ENCODE data around the gene CCDC28B. TPM values are rescaled to one million over a fixed set of nuclear protein-coding genes. Genes with fewer than 3 reads are reported as not detected.

The CCDC28B gene
- total and polyA plus RNA-seq, 2 experiments from 2014 or later, result 68.7 to 99.7 TPM

GRCh38 chr1:32219022-32219421, 18.6 kb downstream of the CCDC28B start:
- peaks cover 10% of the 10 kb centered on the region for H3K4me1 ChIP-seq (ENCODE audit: low read depth)
- no peaks in the 10 kb centered on the region for H3K9me3 ChIP-seq (ENCODE audit: low read depth)
- no peak for TF ChIP-seq CTCF (IDR thresholded peaks at IDR 0.05; ENCODE audit: low read depth, low read length)
- H3K27me3 ChIP-seq, result no peaks in the 10 kb centered on the region
- peaks cover 9% of the 10 kb centered on the region for H3K36me3 ChIP-seq
- no peak for DNase-seq (ENCODE audit: low read depth in 1 of 2, low spot score in 1 of 2)
- no peak overlapping the region for H3K27ac ChIP-seq
- H3K4me3 ChIP-seq, result no peak overlapping the region

- H3K36me3 ChIP-seq, result peaks cover 17% of the 10 kb centered on the region
- no peak for DNase-seq (ENCODE audit: low read depth in 1 of 2, low spot score in 1 of 2)
- TF ChIP-seq CTCF (IDR thresholded peaks at IDR 0.05; ENCODE audit: low read depth, low read length), result no peak
- peaks cover 10% of the 10 kb centered on the region for H3K4me1 ChIP-seq (ENCODE audit: low read depth)
- H3K27ac ChIP-seq, result no peak overlapping the region
- peak overlapping the region; percentile 93 for H3K4me3 ChIP-seq
- no peaks in the 10 kb centered on the region for H3K9me3 ChIP-seq (ENCODE audit: low read depth)
- H3K27me3 ChIP-seq, result no peaks in the 10 kb centered on the region
Observed at GRCh38 chr1:32220746-32221580, 20.6 kb downstream of the CCDC28B start.

- no peaks in the 10 kb centered on the region for H3K27me3 ChIP-seq
- H3K27ac ChIP-seq, result peak overlapping the region; percentile 84
- H3K36me3 ChIP-seq, result peaks cover 16% of the 10 kb centered on the region
- TF ChIP-seq CTCF (IDR thresholded peaks at IDR 0.05; ENCODE audit: low read depth, low read length), result no peak
- DNase-seq (ENCODE audit: low read depth in 1 of 2, low spot score in 1 of 2), result no peak
- peaks cover 10% of the 10 kb centered on the region for H3K4me1 ChIP-seq (ENCODE audit: low read depth)
- H3K4me3 ChIP-seq, result peak overlapping the region; percentile 93
- H3K9me3 ChIP-seq (ENCODE audit: low read depth), result no peaks in the 10 kb centered on the region
Observed at GRCh38 chr1:32221581-32221979, 21.2 kb downstream of the CCDC28B start.

DNA sequence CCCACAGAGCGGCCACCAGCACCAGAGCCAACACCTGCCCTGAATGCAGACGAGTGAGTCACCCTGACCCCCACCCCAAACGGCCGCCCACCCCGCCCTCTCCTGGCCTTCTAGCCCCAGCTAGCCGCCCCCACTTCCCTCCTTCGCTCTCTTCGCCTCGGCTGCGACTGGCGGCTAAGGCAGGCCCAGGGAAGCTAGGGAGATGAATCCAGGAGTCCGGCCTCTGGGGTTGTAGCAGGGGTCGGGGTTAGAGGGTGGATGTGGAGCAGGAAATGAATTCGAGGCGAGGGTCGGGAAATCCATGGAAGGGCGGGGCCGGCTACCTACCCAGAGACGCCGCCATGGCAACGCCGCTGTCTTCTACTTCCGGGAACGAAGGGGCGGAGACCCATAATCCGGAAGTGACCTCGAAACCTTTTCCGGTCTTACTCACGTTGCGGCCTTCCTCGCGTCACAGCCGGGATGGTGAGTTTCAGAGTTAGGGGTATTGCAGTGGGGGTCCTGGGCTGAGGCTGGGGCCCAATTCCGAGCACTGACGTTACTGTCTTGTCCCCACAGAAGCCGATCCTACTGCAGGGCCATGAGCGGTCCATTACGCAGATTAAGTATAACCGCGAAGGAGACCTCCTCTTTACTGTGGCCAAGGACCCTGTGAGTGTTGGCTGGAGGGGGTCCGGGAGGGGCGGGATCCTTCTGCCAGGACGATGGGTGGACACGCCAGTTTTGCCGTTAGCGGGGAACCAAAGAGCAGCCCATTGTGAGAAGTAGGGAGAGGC, 21.8 kb downstream of the CCDC28B start, which contains the start of the genes EIF3I and TMEM234:
EIF3I (plus strand) TSS at position 428 of the 776 bp plus-strand sequence; CDS start at position 463, 35 bp downstream.
TMEM234 (minus strand) TSS at position 374 of the 776 bp plus-strand sequence; CDS start at position 343, 31 bp downstream.
- Histone ChIP-seq H3K27ac (peak within 1 kb of the TSS; percentile 84), H3K36me3 (peaks cover 13% of the 10 kb centered on the region), H3K27me3 (no peaks in the 10 kb centered on the region), H3K4me1 (ENCODE audit: low read depth) (peaks cover 10% of the 10 kb centered on the region), H3K4me3 (peak within 1 kb of the TSS; percentile 93), H3K9me3 (ENCODE audit: low read depth) (no peaks in the 10 kb centered on the region)
- peak; percentile 93 to 96 for DNase-seq (ENCODE audit: low read depth in 1 of 2, low spot score in 1 of 2)
- no peak for TF ChIP-seq CTCF (IDR thresholded peaks at IDR 0.05; ENCODE audit: low read depth, low read length)

DNA sequence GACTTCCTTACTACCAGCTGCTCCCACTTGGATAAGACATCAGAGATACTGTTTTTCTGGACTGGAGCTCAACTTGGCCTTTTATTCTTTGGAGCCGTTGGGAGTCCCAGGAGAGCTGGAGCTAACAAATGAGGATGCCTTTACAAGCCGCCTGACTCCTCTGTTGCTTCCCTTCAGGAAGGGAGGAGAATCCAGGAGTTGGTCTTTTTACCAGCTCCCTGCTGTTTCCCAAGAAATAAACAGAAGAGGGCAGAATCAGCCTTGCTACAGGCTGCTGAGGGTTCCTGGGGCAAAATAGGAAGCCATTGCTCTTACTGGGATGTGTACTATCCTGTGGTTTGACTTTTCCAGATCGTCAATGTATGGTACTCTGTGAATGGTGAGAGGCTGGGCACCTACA, 23.3 kb downstream of the CCDC28B start:
- Histone ChIP-seq H3K36me3 (peaks cover 15% of the 10 kb centered on the region), H3K27ac (no peak overlapping the region), H3K4me1 (ENCODE audit: low read depth) (peaks cover 10% of the 10 kb centered on the region), H3K9me3 (ENCODE audit: low read depth) (no peaks in the 10 kb centered on the region), H3K27me3 (no peaks in the 10 kb centered on the region), H3K4me3 (no peak overlapping the region)
- TF ChIP-seq CTCF (IDR thresholded peaks at IDR 0.05; ENCODE audit: low read depth, low read length), result no peak
- no peak for DNase-seq (ENCODE audit: low read depth in 1 of 2, low spot score in 1 of 2)
